Measurements from ENCODE around the gene FUCA1.
"Not testable (repeated sequence)": the region's sequence is repeated elsewhere in the genome, so short reads cannot be mapped to it uniquely, and the experiment has no call there.

The FUCA1 gene

GRCh38 chr1:23867895-23868556, at the start of gene FUCA1:
Gene FUCA1 (minus strand): TSS chr1:23868290. CDS start chr1:23868286, 4 bp downstream.
- DNase-seq (ENCODE audit: low spot score) = peak; percentile 97

GRCh38 chr1:23916209-23917131, 48.4 kb upstream of the FUCA1 start:
- DNase-seq (ENCODE audit: low spot score) = peak; percentile 69

- DNase-seq (ENCODE audit: low spot score) = no peak
Measured at GRCh38 chr1:23915466-23915865, 47.4 kb upstream of the FUCA1 start.

GRCh38 chr1:23914921-23915320, 46.8 kb upstream of the FUCA1 start:
- no peak for DNase-seq (ENCODE audit: low spot score)

GRCh38 chr1:23913212-23913880, 45.3 kb upstream of the FUCA1 start, which contains the start of gene CNR2:
Gene CNR2 (minus strand): TSS chr1:23913362. CDS start chr1:23875617, 37,745 bp downstream.
- no peak for DNase-seq (ENCODE audit: low spot score)

GRCh38 chr1:23911921-23912320, 43.8 kb upstream of the FUCA1 start:
- no peak for DNase-seq (ENCODE audit: low spot score)

GRCh38 chr1:23910553-23911246, 42.6 kb upstream of the FUCA1 start:
- DNase-seq (ENCODE audit: low spot score) = no peak

GRCh38 chr1:23910144-23910543, 42.1 kb upstream of the FUCA1 start:
- DNase-seq (ENCODE audit: low spot score) = no peak

GRCh38 chr1:23909412-23909811, 41.3 kb upstream of the FUCA1 start:
- no peak for DNase-seq (ENCODE audit: low spot score)

- no peak for DNase-seq (ENCODE audit: low spot score)
Measured at GRCh38 chr1:23908453-23909341, 40.6 kb upstream of the FUCA1 start.

GRCh38 chr1:23906731-23907130, 38.6 kb upstream of the FUCA1 start:
- DNase-seq (ENCODE audit: low spot score) = no peak

- DNase-seq (ENCODE audit: low spot score) = no peak
Measured at GRCh38 chr1:23905461-23906025, 37.5 kb upstream of the FUCA1 start.

GRCh38 chr1:23904748-23905357, 36.8 kb upstream of the FUCA1 start:
- no peak for DNase-seq (ENCODE audit: low spot score)

- no peak for DNase-seq (ENCODE audit: low spot score)
Measured at GRCh38 chr1:23903754-23904153, 35.7 kb upstream of the FUCA1 start.

- no peak for DNase-seq (ENCODE audit: low spot score)
Measured at GRCh38 chr1:23902321-23903278, 34.5 kb upstream of the FUCA1 start.

GRCh38 chr1:23900017-23900416, 31.9 kb upstream of the FUCA1 start:
- not testable (repeated sequence) for DNase-seq (ENCODE audit: low spot score)

GRCh38 chr1:23899070-23899469, 31.0 kb upstream of the FUCA1 start:
- DNase-seq (ENCODE audit: low spot score) = no peak

- no peak for DNase-seq (ENCODE audit: low spot score)
Measured at GRCh38 chr1:23897083-23897482, 29.0 kb upstream of the FUCA1 start.

- DNase-seq (ENCODE audit: low spot score) = no peak
Measured at GRCh38 chr1:23896491-23896890, 28.4 kb upstream of the FUCA1 start.

Measured in hematopoietic multipotent progenitor cell treated with erythropoietin and hydrocortisone succinate and interleukin-3 and kit ligand, for 15 days (in vitro differentiated cells).